DOHH2 (cell line): Measurements from ENCODE around the gene GRID1.

Source experiments
- H3F3A ChIP-seq: fragments of 200-600 bp; sonication (generic), shearing (Covaris generic); 2 replicates; pipeline ENCODE4 v1.6.0; 2016; ENCODE audit warnings: antibody characterized with exemption, mild to moderate bottlenecking; ENCODE audit not compliant: control insufficient read depth, insufficient read depth
- H3K27ac ChIP-seq: fragments of 200-600 bp; sonication (generic); 2 replicates; pipeline ENCODE4 v1.5.1; 2014; ENCODE audit warnings: low read depth, mild to moderate bottlenecking, low read length, moderate library complexity
- H3K27me3 ChIP-seq: fragments of 200-600 bp; sonication (generic); 2 replicates; pipeline ENCODE4 v1.6.1; 2014; ENCODE audit warnings: mild to moderate bottlenecking, low read length, mixed read lengths; ENCODE audit not compliant: control insufficient read depth
- H3K36me3 ChIP-seq: fragments of 200-600 bp; sonication (generic); 2 replicates; pipeline ENCODE4 v1.6.1; 2014; ENCODE audit warnings: mild to moderate bottlenecking, low read length, moderate library complexity, mixed read lengths; ENCODE audit not compliant: control insufficient read depth
- H3K4me1 ChIP-seq: fragments of 200-600 bp; sonication (generic); 2 replicates; pipeline ENCODE4 v1.6.1; 2014; ENCODE audit warnings: mild to moderate bottlenecking, low read length, mixed read lengths; ENCODE audit not compliant: control insufficient read depth
- H3K4me2 ChIP-seq: fragments of 200-600 bp; sonication (generic); 2 replicates; pipeline ENCODE4 v1.6.0; 2014; ENCODE audit warnings: mild to moderate bottlenecking, low read length, moderate library complexity
- H3K4me3 ChIP-seq: fragments of 200-600 bp; sonication (generic); 2 replicates; pipeline ENCODE4 v1.5.1; 2014; ENCODE audit warnings: mild to moderate bottlenecking, low read length, mixed read lengths
- H3K79me2 ChIP-seq: fragments of 200-600 bp; sonication (generic); 2 replicates; pipeline ENCODE4 v1.6.1; 2014; ENCODE audit warnings: mild to moderate bottlenecking, low read length, mixed read lengths; ENCODE audit not compliant: control insufficient read depth
- H3K9me2 ChIP-seq: fragments of 200-600 bp; sonication (generic); replicated peaks from 2 replicates; pipeline ENCODE4 v1.6.1; 2014; ENCODE audit warnings: mild to moderate bottlenecking, low read length, mixed read lengths; ENCODE audit not compliant: control insufficient read depth
- H3K9me3 ChIP-seq: fragments of 200-600 bp; sonication (generic); 2 replicates; pipeline ENCODE4 v1.6.1; 2014; ENCODE audit warnings: antibody characterized with exemption, low read length, mixed read lengths; ENCODE audit not compliant: control insufficient read depth, insufficient read depth
- H4K20me1 ChIP-seq: fragments of 200-600 bp; sonication (generic); 2 replicates; pipeline ENCODE4 v1.6.0; 2014; ENCODE audit warnings: low read depth, mild to moderate bottlenecking, antibody characterized with exemption, low read length, moderate library complexity; ENCODE audit not compliant: control insufficient read depth, insufficient read depth
- EZH2phosphoT487 ChIP-seq: fragments of 200-600 bp; sonication (generic); IDR thresholded peaks from 2 replicates; pipeline ENCODE4 v1.6.1; 2017; ENCODE audit warnings: borderline replicate concordance, mild to moderate bottlenecking, antibody characterized with exemption, low read length, moderate library complexity, mixed read lengths
- TF ChIP-seq, protein P1 (sequence below): fragments of 200-600 bp; sonication (generic); IDR thresholded peaks from one replicate; pipeline ENCODE4 v1.5.1; 2014; ENCODE audit warnings: antibody characterized with exemption, mild to moderate bottlenecking, low read depth, low read length; ENCODE audit not compliant: poor library complexity, severe bottlenecking

GRID1 gene

DNA sequence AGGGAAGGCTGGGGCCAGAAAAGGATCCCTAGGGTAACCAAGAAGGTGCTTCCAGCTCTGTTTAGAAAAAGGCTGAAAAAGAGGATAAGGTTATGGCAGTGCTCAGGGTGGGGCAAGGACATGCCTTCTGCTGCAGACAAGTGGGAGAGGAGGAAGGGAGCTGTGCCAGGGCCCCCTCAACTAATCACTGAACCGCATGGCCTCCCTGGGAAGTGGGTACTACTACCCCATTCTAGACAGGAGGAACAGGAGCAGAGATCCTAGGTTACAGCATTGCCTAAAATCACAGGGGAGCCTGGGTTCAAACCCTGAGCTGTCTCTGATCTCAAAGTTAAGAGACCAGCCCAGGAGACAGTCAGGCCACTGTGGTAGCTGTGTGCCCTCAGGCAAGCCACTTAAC lies 149.7 kb downstream of the GRID1 start:
- no peaks in the 10 kb centered on the region for H3K9me2 ChIP-seq
- H3K9me3 ChIP-seq = no peaks in the 10 kb centered on the region
- H3K4me2 ChIP-seq = no peak overlapping the region
- H3K4me1 ChIP-seq = no peaks in the 10 kb centered on the region
- no peak for TF ChIP-seq EZH2phosphoT487
- TF ChIP-seq, protein P1, sequence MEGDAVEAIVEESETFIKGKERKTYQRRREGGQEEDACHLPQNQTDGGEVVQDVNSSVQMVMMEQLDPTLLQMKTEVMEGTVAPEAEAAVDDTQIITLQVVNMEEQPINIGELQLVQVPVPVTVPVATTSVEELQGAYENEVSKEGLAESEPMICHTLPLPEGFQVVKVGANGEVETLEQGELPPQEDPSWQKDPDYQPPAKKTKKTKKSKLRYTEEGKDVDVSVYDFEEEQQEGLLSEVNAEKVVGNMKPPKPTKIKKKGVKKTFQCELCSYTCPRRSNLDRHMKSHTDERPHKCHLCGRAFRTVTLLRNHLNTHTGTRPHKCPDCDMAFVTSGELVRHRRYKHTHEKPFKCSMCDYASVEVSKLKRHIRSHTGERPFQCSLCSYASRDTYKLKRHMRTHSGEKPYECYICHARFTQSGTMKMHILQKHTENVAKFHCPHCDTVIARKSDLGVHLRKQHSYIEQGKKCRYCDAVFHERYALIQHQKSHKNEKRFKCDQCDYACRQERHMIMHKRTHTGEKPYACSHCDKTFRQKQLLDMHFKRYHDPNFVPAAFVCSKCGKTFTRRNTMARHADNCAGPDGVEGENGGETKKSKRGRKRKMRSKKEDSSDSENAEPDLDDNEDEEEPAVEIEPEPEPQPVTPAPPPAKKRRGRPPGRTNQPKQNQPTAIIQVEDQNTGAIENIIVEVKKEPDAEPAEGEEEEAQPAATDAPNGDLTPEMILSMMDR = no peak
- H3K27ac ChIP-seq = no peak overlapping the region
- H3F3A ChIP-seq = no peaks in the 10 kb centered on the region
- H3K36me3 ChIP-seq = no peaks in the 10 kb centered on the region
- no peaks in the 10 kb centered on the region for H4K20me1 ChIP-seq
- H3K27me3 ChIP-seq = no peaks in the 10 kb centered on the region
- no peaks in the 10 kb centered on the region for H3K79me2 ChIP-seq
- H3K4me3 ChIP-seq = no peak overlapping the region

DNA sequence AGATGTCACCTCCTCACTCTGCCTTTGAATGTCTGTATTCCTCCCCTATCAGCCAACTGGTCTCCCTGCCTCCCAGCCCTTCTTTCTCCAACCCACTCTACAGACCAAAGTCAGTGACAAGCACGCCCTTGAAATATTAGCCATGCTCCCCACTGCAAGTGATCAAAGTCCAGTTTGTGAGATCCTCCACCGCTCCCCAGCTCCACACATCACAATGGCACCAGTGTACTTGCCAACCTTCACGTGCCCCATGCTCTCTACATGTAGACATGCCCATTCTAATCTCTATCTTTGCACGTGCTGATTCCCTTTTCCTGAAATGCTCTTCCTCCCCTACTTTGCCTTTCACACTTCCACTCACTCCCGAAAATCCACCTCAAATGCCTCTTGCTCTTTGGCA lies 150.9 kb downstream of the GRID1 start:
- H4K20me1 ChIP-seq = no peaks in the 10 kb centered on the region
- no peaks in the 10 kb centered on the region for H3F3A ChIP-seq
- no peaks in the 10 kb centered on the region for H3K9me3 ChIP-seq
- no peaks in the 10 kb centered on the region for H3K36me3 ChIP-seq
- H3K9me2 ChIP-seq = no peaks in the 10 kb centered on the region
- no peaks in the 10 kb centered on the region for H3K4me1 ChIP-seq
- H3K4me2 ChIP-seq = no peak overlapping the region
- TF ChIP-seq EZH2phosphoT487 = no peak
- no peaks in the 10 kb centered on the region for H3K27me3 ChIP-seq
- no peaks in the 10 kb centered on the region for H3K79me2 ChIP-seq
- H3K4me3 ChIP-seq = no peak overlapping the region
- H3K27ac ChIP-seq = no peak overlapping the region

- no peaks in the 10 kb centered on the region for H3K36me3 ChIP-seq
- no peaks in the 10 kb centered on the region for H3K9me3 ChIP-seq
- TF ChIP-seq EZH2phosphoT487 = no peak
- TF ChIP-seq, protein P1 = no peak
- H3K79me2 ChIP-seq = no peaks in the 10 kb centered on the region
- H3K9me2 ChIP-seq = no peaks in the 10 kb centered on the region
- H3F3A ChIP-seq = no peaks in the 10 kb centered on the region
- H3K27ac ChIP-seq = no peak overlapping the region
- H3K27me3 ChIP-seq = no peaks in the 10 kb centered on the region
- H3K4me2 ChIP-seq = no peak overlapping the region
- H4K20me1 ChIP-seq = no peaks in the 10 kb centered on the region
- no peaks in the 10 kb centered on the region for H3K4me1 ChIP-seq
- H3K4me3 ChIP-seq = no peak overlapping the region
Measured at GRCh38 chr10:86215046-86215445, 151.5 kb downstream of the GRID1 start.

GRCh38 chr10:86213148-86213547 lies 153.4 kb downstream of the GRID1 start:
- Histone ChIP-seq H3K9me2 (no peaks in the 10 kb centered on the region), H3K4me3 (no peak overlapping the region), H4K20me1 (no peaks in the 10 kb centered on the region), H3K9me3 (no peaks in the 10 kb centered on the region), H3K4me2 (no peak overlapping the region), H3K27me3 (no peaks in the 10 kb centered on the region), H3K79me2 (no peaks in the 10 kb centered on the region), H3K4me1 (no peaks in the 10 kb centered on the region), H3K36me3 (no peaks in the 10 kb centered on the region), H3K27ac (no peak overlapping the region), H3F3A (no peaks in the 10 kb centered on the region)
- TF ChIP-seq, protein P1 = no peak
- no peak for TF ChIP-seq EZH2phosphoT487
